Stimulated activated CD8-positive, alpha-beta memory T cell treated with anti-CD3 and anti-CD28 coated beads, Interleukin-7, amount 100 ng/mL, for 1 hour (primary cell): ENCODE measurements around the gene PALM3.

Source experiments
- DNase-seq, 2 donors: peaks; one replicate each; pipeline ENCODE4 v3.0.0-alpha.2; 2020; ENCODE audit warnings: low read depth in 2 of 2

The PALM3 gene

DNA sequence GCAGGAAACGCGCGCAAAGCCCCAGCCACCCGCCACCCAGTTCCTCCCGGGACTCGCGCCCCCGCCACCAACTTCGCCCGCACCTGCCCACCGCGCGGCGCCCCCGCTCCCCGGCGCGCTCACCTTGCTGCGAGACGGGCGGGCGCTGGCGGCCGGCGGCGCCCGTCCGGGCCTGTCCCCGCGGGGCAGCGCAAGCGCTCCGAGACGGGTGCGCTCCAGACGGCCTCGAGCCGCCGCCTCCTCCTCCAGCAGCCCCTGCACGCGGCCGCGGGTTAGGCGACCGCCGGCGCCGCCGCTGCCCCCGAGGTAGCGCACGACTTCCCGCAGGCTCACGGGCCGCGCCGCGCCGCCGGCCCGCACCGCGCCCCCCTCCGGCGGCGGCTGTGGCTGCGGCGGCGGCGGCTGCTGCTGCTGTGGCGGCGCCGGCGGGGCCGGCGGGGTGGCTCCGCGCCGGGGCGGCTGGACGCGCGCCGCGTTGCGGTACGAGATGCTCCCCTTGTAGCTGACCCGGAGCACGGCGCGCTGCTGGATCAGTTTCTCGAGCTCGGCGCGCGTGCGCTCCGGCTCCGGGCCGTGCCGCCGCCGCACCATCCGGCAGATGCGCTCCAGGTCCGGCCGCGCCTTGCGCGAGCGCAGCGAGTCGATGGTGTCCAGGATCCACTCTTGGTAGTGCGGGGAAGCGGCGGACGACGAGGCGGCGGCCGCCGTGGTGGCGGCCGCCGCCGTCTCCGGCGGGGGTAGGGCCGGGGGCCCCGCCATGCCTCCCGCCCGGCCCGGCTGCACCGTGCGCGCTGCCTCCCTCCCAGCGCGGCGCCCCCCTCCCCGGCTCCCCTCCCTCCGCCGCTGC is 28.0 kb upstream of the PALM3 start:
- DNase-seq, result no peak

DNA sequence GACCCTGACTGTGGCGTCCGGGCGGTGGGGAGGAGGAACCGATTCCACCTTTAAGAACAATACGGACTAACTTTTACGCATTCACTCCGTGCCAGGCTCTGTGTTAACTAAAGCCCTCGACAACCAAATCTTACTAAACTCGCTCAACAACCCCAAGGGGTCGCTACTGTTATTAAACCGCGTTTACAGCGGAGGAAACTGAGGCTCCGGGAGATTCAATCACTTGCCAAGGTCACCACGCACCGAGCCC is 27.5 kb upstream of the PALM3 start:
- DNase-seq, result no peak

DNA sequence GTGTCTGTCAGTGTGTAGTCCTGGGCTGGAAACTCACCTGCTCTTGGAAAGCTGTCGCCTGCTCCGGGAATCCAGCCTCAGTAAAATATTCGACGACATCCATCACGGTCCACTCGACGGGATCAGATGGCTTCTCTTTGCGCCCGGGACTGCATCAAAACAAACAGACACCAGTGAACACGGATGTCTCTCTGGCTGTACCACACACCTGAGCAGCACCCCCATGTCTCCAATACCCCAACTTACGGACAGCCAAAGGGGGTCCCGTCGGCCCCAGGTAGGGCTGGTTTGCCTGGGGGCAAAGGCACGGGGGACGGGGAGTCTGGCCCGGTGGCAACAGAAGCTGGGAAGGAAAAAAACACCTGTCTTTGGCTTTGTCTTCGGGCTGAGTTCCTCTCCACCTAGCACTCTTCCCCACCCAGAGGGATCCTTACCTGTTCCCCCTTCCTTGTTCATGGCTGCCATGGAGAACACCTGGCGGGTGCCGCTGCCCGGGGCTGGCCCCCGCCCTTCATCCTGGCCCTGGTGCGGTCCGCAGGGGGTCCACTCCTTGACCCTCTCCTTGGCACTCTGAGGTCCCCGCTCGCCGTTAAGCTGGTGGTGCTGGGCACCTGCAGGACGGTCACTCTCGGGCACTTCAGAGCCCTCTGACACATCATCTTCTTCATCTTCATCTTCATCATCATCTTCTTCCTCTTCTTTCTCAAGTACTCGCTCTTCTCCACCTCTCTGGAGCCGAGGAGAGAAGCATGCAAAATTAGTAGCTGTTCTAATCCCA is 26.9 kb upstream of the PALM3 start:
- DNase-seq, result no peak

DNA sequence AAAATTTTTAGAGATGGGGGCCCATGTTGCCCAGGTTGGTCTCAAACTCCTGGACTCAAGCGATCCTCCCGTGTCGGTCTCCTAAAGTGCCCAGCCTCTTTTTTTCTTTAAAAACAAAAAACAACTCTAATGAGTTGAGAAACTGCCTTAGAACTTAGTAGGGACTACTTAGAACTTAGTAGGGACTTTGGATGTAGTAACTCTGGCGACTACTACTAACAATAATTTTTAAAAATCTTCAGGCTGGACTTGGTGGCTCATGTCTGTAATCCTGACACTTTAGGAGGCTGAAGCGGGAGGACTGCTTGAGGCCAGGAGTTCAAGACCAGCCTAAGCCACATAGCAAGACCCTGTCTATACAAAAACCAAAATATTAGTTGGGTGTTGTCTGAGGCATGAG is 24.2 kb upstream of the PALM3 start:
- DNase-seq, result no peak

DNA sequence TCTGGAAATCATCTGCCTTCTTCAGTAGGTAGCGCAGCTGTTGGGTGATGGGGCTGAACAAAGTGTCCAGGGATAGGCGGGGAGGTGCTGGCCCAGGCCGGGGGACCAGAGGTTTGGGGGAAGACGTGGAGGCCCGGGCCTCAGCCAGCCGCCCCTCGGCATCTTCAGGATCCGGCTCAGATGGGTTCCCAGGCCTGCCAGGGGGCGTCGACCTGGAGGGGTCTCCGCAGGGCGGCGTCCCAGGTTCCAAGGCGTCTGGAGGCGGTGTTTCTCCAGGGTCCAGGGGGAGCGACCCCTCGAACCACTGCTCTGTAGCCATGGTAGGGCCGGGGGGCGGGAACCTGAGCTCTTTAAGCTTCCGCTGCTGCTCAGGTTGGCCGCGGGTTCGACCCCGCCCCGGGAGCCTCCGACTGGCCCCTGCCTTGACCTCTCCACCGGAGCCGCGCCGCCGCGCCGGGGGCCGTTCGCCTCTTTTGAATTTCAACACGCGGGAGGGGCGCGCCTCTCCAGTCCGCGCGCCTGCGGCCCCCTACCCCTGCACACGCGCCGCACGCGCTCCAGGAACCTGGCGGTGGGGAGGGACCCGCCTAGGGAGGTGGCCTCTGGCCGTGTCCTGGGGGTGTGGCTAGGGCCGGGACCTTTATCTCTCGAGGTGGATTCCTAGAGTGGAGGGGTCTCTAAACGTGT is 23.6 kb upstream of the PALM3 start, which contains the start of gene C19orf67:
Gene C19orf67, minus strand, starts transcription at position 475 of the 687 bp plus-strand sequence. Its CDS starts 156 bp downstream, at position 319.
- no peak for DNase-seq

DNA sequence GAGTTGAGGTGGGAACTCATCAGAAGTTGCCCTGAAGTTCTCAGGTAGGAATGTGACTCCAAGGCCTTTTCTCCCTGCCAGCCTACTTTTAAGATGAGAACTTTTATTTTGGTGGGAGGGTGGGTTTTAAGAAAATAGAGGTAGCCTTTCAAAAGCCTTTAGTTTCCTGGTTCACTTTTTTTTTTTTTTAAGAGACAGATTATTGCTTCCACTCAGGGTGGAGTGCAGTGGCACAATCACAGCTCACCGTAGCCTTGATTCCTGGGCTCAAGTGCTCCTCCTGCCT is 20.7 kb upstream of the PALM3 start:
- DNase-seq, result no peak

DNA sequence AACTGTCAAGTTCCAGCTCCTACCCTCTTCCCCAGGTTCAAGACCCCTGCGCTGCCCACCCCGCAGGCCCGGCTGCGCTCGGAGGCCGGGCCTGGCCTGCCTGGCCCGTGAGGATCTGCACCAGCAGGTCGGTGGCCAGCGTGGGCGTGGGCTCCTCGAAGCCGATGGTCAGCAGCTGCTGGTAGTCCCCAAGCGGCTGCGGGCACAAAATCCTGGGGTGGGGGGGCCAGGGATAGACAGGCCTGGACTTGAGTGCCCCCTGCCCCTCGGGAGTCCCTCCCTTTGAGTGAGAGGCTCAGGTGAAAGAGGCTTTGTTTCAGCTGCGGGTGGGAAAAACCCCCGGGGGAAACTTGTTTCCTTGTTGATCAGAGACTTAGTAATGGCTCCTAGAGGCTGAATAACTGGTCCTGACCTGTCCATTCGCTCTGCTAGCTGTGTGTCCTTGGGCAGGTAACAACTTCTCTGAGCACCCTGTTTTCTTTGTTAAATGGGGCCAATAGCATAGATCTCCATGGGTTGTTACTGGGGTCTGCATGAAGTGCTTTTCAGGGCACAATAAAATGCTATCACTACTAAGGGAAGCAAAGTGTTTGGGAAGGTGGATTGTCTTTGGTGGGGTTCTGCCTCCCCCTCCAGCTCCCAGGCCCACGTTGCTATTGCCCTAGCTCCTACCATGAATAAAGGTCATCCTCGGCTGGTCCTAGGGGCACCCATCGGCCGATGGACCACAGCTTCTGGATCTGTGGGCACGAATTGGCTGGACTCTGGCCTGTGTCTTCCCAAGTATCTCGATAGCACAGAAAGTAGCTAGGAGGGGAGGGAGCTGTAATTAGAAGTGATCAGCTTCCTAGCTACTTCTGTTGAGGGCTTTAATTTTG is 20.2 kb upstream of the PALM3 start:
- DNase-seq, result no peak

DNA sequence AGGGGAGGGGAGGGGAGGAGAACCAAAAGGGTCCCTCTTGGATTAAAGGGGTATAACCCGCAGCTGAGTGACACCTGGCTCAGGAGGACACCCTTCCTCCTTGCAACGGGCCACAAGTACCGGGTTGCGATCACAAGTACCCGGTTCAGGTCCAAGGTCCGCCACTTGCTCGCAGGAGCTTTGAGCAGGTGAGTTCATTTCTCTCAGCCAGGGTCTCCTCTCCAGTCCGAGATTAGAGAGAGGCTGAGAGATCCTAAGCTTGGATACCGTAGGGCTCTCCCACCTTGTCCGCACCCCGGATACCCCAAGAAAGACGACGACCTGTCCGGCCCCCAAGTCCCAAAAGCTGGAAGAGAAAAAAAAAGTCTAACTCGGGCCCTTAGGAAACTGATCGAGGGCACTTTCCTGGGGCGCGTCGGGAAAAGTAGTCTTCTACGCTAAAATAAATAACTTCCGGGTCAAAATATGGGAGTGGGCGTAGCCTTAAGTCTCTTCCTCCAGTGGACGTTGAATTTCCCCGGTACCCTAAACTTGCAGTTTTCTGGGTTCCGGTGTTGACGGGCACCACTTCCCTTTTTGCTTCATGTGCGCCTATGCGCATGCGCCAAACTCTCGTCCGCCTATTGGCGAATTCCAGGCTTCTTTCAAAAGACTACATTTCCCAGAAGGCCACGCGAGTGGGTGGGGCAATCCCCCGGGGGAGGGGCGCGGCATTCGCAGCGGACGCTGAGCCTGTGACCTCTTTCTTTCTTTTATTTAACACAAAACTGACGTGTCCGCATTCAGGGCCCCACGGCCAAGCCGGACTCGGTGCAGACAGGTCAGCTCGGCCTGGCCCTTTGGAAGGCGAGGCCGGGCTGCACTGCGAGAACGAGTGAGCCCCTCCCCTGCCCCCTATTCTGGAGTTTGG is 19.3 kb upstream of the PALM3 start:
- DNase-seq, result peak; percentile 99

DNA sequence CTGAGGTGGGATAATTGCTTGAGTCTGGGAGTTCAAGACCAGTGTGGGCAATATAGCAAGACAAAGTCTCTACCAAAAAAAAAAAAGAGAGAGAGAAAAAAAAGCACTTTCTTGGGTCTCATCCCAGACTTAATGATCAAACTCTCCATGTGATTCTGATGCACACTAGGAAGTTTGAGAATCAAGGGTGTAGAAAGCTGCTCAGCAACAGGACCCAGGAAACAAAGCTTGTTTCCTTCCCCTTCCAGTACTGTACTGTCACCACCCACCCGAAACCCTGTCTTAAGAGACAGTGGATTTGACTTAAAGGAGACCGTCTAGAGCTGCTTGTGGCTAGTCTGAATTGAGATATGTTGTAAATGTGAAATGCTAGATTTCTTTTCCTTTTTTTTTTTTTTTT is 16.5 kb upstream of the PALM3 start:
- no peak for DNase-seq

DNA sequence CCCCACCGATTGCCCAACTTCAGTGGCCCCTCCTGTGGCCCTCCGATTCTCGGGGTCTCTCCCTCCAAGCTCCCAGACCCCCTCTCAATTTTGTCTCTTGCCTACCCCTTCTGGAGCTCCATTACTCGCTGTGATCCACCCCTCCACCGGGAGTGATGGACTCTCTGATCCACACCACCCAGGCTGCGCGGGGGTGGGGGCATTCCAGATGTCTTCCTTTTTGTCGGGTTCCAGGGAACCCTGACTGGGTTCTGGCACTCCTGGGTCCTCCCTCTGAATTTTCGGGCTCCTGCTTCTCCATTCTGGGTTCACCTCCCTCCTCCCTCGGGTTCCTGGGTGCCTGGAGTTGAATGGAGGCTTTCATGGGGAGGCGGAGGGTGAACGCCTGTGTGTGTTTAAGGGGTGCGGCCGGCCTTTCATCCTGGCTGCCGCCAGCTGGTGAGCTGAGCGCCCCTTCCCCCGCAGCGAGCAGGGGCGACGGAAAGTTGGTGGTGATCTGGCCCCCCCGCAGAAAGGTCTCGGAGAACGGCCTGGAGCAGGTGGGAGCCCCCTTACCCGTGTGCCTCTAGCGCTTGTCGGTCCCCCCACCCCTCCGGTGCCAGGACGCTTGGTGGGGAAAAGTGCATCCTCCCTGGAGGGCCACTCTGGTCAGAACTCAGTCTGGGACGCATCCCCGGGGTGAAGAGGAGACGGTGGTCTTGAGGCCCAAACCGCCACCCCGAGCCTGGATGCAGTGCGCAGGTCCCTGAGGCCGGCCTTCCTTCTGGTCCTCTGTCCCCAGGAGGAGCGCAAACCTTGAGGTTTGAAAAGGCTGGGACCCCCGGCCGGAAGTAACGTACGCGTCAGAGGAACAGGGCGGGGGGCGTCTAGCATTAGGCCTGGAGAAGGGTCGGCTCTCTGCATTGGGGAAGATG is 12.3 kb upstream of the PALM3 start:
- DNase-seq, result no peak

DNA sequence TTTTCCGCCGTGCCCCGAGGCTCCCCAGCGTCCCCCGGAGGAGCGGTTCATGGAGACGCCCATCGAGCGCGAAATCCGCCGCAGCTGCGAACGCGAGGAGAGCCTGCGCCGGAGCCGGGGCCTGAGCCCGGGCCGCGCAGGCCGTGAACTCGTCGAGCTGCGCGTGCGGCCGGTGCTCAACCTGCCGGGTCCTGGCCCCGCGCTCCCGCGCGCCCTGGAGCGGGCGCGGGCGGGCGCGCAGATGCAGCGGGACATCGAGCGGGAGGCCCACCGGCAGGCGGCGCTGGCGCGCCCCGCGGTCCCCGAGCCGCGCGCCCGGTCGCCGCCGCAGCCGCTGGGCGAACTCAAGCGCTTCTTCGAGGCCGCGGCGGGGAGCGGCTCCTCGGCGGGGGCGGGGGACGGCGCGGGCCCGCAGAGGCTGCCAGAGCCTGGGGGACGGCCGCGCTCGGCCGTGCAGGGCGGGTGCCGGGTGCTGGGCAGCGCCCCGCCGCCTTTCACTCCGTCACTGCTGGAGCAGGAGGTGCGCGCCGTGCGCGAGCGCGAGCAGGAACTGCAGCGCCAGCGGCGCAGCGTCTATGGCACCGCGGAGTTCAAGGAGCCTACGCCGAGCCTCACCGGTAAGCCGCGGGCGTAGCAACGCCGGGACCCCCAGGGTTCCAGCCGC is 11.5 kb upstream of the PALM3 start:
- DNase-seq, result peak; percentile 41 to 50

DNA sequence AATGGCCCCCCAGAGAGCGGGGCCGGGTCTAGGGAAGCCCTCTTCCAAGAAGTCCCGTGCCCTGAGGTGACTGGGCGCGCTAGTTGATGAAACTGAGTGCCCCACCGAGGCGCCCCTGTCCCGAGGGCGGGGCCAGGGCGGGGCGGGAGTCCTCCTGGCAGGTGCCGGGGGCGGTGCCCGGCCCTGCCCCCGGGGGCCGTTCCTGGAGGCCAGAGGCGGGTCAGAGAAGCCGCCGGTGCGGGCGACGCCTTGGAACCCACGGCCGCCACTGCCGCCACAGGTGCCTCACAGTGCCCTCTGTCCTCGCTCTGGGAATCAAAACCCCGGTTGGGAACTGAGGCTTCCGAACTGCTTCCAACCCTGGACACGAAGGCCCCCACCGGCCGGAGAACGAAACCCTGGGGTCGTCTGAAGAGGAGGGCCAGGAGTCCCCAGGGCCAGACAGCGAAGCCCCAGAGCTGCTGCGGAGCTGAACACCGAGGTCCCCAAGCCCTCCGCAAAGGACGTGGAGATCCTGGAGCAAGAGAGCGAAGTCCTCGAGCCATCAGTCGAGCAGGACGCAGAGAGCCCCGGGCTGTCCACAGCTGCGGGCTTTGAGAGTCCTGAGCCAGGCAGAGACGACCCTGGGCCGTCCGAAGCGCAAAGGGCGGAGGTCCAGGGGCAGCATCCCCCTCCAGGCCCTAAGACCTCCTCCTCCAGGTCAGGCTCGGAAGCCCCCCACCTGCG is 10.8 kb upstream of the PALM3 start, which contains the start of gene MISP3:
Gene MISP3, plus strand, starts transcription at position 252 of the 726 bp plus-strand sequence. CDS start 524 bp downstream, outside the sequence.
- DNase-seq, result no peak

DNA sequence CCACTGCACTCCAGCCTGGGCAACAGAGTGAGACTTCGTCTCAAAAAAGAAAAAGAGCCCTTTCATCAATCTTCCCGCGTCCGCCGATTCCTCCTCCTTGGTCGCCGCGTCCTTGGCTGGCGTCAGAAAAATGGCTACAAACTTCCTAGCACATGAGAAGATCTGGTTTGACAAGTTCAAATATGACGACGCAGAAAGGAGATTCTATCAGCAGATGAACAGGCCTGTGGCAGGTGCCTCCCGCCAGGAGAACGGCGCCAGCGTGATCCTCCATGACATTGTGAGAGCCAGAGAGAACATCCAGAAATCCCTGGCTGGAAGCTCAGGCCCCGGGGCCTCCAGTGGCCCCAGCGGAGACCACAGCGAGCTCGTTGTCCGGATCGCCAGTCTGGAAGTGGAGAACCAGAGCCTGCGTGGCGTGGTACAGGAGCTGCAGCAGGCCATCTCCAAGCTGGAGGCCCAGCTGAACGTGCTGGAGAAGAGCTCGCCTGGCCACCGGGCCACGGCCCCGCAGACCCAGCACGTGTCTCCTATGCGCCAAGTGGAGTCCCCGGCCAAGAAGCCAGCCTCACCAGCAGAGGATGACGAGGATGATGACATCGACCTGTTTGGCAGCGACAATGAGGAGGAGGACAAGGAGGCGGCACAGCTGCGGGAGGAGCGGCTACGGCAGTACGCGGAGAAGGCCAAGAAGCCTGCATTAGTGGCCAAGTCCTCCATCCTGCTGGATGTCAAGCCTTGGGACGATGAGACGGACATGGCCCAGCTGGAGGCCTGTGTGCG is 8.6 kb upstream of the PALM3 start:
- DNase-seq, result no peak

DNA sequence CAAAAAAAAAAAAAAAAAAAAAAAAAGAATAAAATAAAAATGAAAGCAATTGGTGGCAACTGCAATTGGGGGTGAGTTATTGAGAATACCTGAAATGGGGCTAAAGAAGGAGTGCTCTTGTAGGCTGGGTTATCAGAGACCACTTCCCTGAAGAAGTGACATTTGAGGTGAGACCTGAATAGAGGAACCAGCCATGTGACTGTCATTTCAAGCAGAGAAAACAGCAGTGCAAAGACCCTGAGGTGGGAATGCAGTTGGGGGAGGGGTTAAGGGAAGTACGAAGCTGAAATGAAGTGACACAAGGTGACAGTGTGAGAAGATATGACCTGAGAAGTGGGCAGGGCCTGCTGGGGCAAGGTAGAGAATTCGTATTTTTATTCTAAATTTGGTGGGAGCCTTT is 4.3 kb upstream of the PALM3 start:
- no peak for DNase-seq

DNA sequence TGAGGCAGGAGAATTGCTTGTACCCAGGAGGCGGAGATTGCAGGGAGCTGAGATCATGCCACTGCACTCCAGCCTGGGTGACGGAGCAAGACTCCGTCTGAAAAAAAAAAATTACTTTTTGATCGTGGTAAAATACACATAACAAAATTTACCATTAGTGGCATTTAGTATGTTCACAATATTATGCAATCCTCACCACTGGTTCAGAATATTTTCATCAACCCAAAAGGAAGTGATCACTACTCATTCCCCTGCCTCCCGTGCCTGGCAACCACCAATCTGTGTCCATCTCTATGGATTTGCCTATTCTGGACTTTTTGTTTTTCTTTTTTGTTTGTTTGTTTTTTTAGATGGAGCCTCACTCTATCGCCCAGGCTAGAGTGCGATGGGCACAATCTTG is 1.2 kb upstream of the PALM3 start:
- DNase-seq, result no peak

DNA sequence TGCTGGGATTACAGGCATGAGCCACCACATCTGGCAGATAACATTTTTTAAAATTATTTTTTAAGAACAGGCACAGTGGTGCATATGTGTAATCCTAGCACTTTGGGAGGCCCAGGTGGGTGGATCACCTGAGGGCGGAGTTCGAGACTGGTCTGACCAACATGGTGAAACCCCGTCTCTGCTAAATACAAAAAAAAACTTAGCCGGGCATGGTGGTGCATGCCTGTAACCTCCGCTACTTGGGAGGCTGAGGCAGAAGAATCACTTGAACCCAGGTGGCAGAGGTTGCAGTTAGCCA is 631 bp upstream of the PALM3 start:
- DNase-seq, result no peak

DNA sequence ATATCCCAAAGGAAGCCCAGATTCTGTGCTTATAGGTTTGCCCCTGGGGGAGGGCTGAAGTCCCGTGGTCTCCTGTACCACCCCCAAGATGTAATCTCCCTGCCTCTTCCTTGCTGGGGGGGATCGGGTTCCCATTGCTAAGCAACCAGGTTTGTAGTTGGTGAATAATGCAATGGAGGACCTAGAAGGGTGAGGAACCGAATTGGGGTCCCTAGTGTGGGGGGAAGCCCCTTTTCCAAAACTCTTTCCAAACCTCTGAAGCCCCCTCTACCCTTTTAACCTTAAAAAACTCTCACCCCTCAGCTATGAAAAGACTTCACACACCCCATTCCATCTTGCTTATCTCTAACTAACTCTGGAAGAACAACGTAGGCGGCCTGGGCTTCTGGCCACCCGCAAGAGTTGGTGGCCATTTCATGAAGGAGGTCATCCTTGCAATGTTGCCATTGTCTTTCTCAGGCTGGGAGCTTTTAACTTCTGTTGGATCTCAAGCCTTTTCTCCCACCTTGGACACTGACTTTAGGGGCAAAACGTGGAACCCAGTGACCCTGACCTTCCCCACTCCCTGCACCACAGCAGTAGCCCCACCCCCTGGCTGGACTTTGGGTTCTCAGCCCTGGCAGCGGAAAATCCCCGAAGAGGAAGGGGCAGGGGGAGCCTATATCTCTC is 661 bp downstream of the PALM3 start:
- DNase-seq, result no peak
